GM12875 (cell line): ENCODE results near the gene CACNA1C.

Source experiments
- H3K4me3 ChIP-seq: one replicate; pipeline ENCODE4 v1.5.1; 2011; ENCODE audit warnings: low read depth, low read length, control low read depth
- CTCF ChIP-seq: IDR thresholded peaks from 2 replicates; pipeline ENCODE4 v1.5.1; 2011; ENCODE audit warnings: low read depth, mild to moderate bottlenecking, control low read depth, inconsistent platforms, low read length, moderate library complexity, borderline replicate concordance; ENCODE audit not compliant: insufficient read depth

CACNA1C gene

GRCh38 chr12:2582631-2583030 lies 529.8 kb downstream of the CACNA1C start:
- H3K4me3 ChIP-seq = no peak overlapping the region
- no peak for TF ChIP-seq CTCF

GRCh38 chr12:2583091-2583497 lies 530.3 kb downstream of the CACNA1C start:
- TF ChIP-seq CTCF = peak; percentile 90
- no peak overlapping the region for H3K4me3 ChIP-seq

- H3K4me3 ChIP-seq = no peak overlapping the region
- TF ChIP-seq CTCF = no peak
These were observed 531.0 kb downstream of the CACNA1C start for GRCh38 chr12:2583642-2584401.

GRCh38 chr12:2586156-2587038 lies 533.6 kb downstream of the CACNA1C start:
- H3K4me3 ChIP-seq = no peak overlapping the region
- no peak for TF ChIP-seq CTCF

- TF ChIP-seq CTCF = no peak
- H3K4me3 ChIP-seq = no peak overlapping the region
These were observed 535.6 kb downstream of the CACNA1C start for GRCh38 chr12:2588345-2588744.

GRCh38 chr12:2589381-2589780 lies 536.6 kb downstream of the CACNA1C start:
- no peak for TF ChIP-seq CTCF
- H3K4me3 ChIP-seq = no peak overlapping the region

GRCh38 chr12:2593045-2593444 lies 540.3 kb downstream of the CACNA1C start:
- TF ChIP-seq CTCF = no peak
- H3K4me3 ChIP-seq = no peak overlapping the region
